CD8-positive, alpha-beta memory T cell (primary cell): ENCODE measurements around the gene CD47. TPM values are rescaled to one million over a fixed set of nuclear protein-coding genes. Genes with fewer than 3 reads are reported as not detected.

Experiments used
- CTCF ChIA-PET: fragments of 350-600 bp; sonication (Branson Sonifier 250); formaldehyde crosslinking; loops from one replicate; lab custom pipeline; 2021; ENCODE audit warnings: antibody characterized with exemption; lab: Charles Lee
- POLR2A ChIA-PET: fragments of 350-600 bp; sonication (Branson Sonifier 250); formaldehyde crosslinking; loops from one replicate; lab custom pipeline; 2021; ENCODE audit warnings: antibody characterized with exemption; lab: Charles Lee
- DNase-seq, 5 donors: peaks; one replicate each; pipeline versions ENCODE4 v3.0.0 to v3.0.0-alpha.2; 2020 to 2022; ENCODE audit warnings: mixed read lengths in 1 of 5
- H3K27ac ChIP-seq: one replicate; pipeline ENCODE4 v1.7.0; 2013; ENCODE audit warnings: low read depth, mild to moderate bottlenecking, low read length, moderate library complexity
- H3K27me3 ChIP-seq: 2 replicates; pipeline ENCODE4 v1.7.0; 2013; ENCODE audit warnings: low read length, mild to moderate bottlenecking; ENCODE audit not compliant: insufficient read depth, poor library complexity, severe bottlenecking
- H3K36me3 ChIP-seq: 2 replicates; pipeline ENCODE4 v1.7.0; 2013; ENCODE audit warnings: mild to moderate bottlenecking, low read length, moderate library complexity; ENCODE audit not compliant: insufficient read depth
- H3K4me1 ChIP-seq: 2 replicates; pipeline ENCODE4 v1.7.0; 2013; ENCODE audit warnings: mild to moderate bottlenecking, low read length, moderate library complexity; ENCODE audit not compliant: insufficient read depth
- H3K4me3 ChIP-seq: 2 replicates; pipeline ENCODE4 v1.7.0; 2013; ENCODE audit warnings: mild to moderate bottlenecking, low read length
- H3K9me3 ChIP-seq: 2 replicates; pipeline ENCODE4 v1.7.0; 2013; ENCODE audit warnings: mild to moderate bottlenecking, low read length
- H3K27ac Mint-ChIP-seq, 8 donors: one replicate each; pipeline ENCODE4 v1.8.0; 2020 to 2021; ENCODE audit warnings: mixed read lengths in 8 of 8, mild to moderate bottlenecking in 6 of 8, inconsistent platforms in 3 of 8, moderate library complexity in 3 of 8
- H3K27me3 Mint-ChIP-seq, 2 donors: one replicate each; pipeline ENCODE4 v1.8.0; 2020 to 2021; ENCODE audit warnings: mixed read lengths in 2 of 2, mild to moderate bottlenecking in 1 of 2, moderate library complexity in 1 of 2
- H3K36me3 Mint-ChIP-seq, 3 donors: one replicate each; pipeline ENCODE4 v1.8.0; 2020 to 2021; ENCODE audit warnings: mixed read lengths in 3 of 3, inconsistent platforms in 1 of 3, mild to moderate bottlenecking in 1 of 3
- H3K4me1 Mint-ChIP-seq, 3 donors: one replicate each; pipeline ENCODE4 v1.8.0; 2020 to 2021; ENCODE audit warnings: mixed read lengths in 3 of 3, inconsistent platforms in 1 of 3, mild to moderate bottlenecking in 1 of 3
- H3K4me3 Mint-ChIP-seq, 7 donors: one replicate each; pipeline ENCODE4 v1.8.0; 2020 to 2021; ENCODE audit warnings: mixed read lengths in 7 of 7, mild to moderate bottlenecking in 6 of 7, moderate library complexity in 4 of 7, inconsistent platforms in 2 of 7
- H3K9me3 Mint-ChIP-seq, 5 donors: one replicate each; pipeline ENCODE4 v1.8.0; 2020 to 2022; ENCODE audit warnings: mixed read lengths in 5 of 5, mild to moderate bottlenecking in 3 of 5, moderate library complexity in 2 of 5, inconsistent platforms in 1 of 5
- polyA plus RNA-seq: library from polyadenylated mRNA; unstranded; fragments of 300-500 nt; fragmentation: Illumina TruSeq; gene quantifications from one replicate; pipeline ENCODE4 v1.2.3, GENCODE V29; 2021
- total RNA-seq, 2 experiments: library from RNA; stranded (reverse); gene quantifications; one replicate each; pipeline ENCODE4 v1.2.3, GENCODE V29; 2021

The CD47 gene
- total and polyA plus RNA-seq, 3 experiments from 2014 or later, result 126 to 232 (median 131) TPM

- Histone ChIP-seq H3K27ac (no peak overlapping the region), H3K4me1 (peaks cover 91% of the 10 kb centered on the region), H3K27me3 (no peaks in the 10 kb centered on the region), H3K4me3 (no peak overlapping the region), H3K9me3 (no peaks in the 10 kb centered on the region), H3K36me3 (no peaks in the 10 kb centered on the region)
- peaks cover 79 to 96% (median 96%) of the 10 kb centered on the region in 3 donors for H3K4me1 Mint-ChIP-seq
- CTCF ChIA-PET, result interaction anchor here (0.8 kb wide), 1 partner anchor 87 kb away, joined by 3 read pairs; no protein-coding TSS in a partner anchor
- no peak for DNase-seq
- H3K9me3 Mint-ChIP-seq, result no peaks in the 10 kb centered on the region
- H3K4me3 Mint-ChIP-seq, result peak overlapping the region in 2 of 7 donors; percentile 12
- no peaks in the 10 kb centered on the region for H3K27me3 Mint-ChIP-seq
- peak overlapping the region in 1 of 8 donors; percentile 12 for H3K27ac Mint-ChIP-seq
- H3K36me3 Mint-ChIP-seq, result peaks cover 18 to 41% (median 27%) of the 10 kb centered on the region in 3 donors
- POLR2A ChIA-PET, result no interaction called here
Observed at GRCh38 chr3:108130701-108131474, 40.1 kb upstream of the CD47 start.

GRCh38 chr3:108130236-108130635 lies 39.4 kb upstream of the CD47 start:
- CTCF ChIA-PET, result interaction anchor here (0.8 kb wide), 1 partner anchor 86 kb away, joined by 3 read pairs; no protein-coding TSS in a partner anchor

GRCh38 chr3:108127301-108127988 lies 36.6 kb upstream of the CD47 start:
- POLR2A ChIA-PET, result interaction anchor here (0.9 to 3.1 kb wide), 4 partner anchors 8 to 192 kb away, joined by 3 to 22 read pairs (median 6); no protein-coding TSS in a partner anchor
- Histone ChIP-seq H3K4me3 (peak overlapping the region; percentile 64), H3K36me3 (no peaks in the 10 kb centered on the region), H3K4me1 (peaks cover 92% of the 10 kb centered on the region), H3K9me3 (no peaks in the 10 kb centered on the region), H3K27ac (peak overlapping the region; percentile 49), H3K27me3 (no peaks in the 10 kb centered on the region)
- CTCF ChIA-PET, result interaction anchor here (1.7 to 4.1 kb wide), 2 partner anchors 37 to 96 kb away, joined by 3 to 21 read pairs; partner anchors contain the start of gene IFT57
- H3K4me1 Mint-ChIP-seq, result peaks cover 77 to 90% (median 90%) of the 10 kb centered on the region in 3 donors
- DNase-seq, result peak; percentile 32 to 80 (median 74)
- H3K36me3 Mint-ChIP-seq, result peaks cover 12 to 32% (median 19%) of the 10 kb centered on the region in 3 donors
- H3K27me3 Mint-ChIP-seq, result no peaks in the 10 kb centered on the region
- peak overlapping the region; percentile 90 to 99 (median 98) for H3K27ac Mint-ChIP-seq
- H3K9me3 Mint-ChIP-seq, result no peaks in the 10 kb centered on the region
- peak overlapping the region; percentile 81 to 90 (median 85) for H3K4me3 Mint-ChIP-seq

More at GRCh38 chr3:108130236-108130635, 39.4 kb upstream of the CD47 start:
- H3K27me3 Mint-ChIP-seq, result no peaks in the 10 kb centered on the region
- H3K27ac Mint-ChIP-seq, result peak overlapping the region in 2 of 8 donors; percentile 19 to 35
- Histone ChIP-seq H3K4me1 (peaks cover 97% of the 10 kb centered on the region), H3K4me3 (no peak overlapping the region), H3K27ac (no peak overlapping the region), H3K36me3 (no peaks in the 10 kb centered on the region), H3K27me3 (no peaks in the 10 kb centered on the region), H3K9me3 (no peaks in the 10 kb centered on the region)
- no peak for DNase-seq
- peaks cover 82 to 96% (median 96%) of the 10 kb centered on the region in 3 donors for H3K4me1 Mint-ChIP-seq
- H3K9me3 Mint-ChIP-seq, result no peaks in the 10 kb centered on the region
- H3K4me3 Mint-ChIP-seq, result no peak overlapping the region
- POLR2A ChIA-PET, result no interaction called here
- peaks cover 12 to 38% (median 21%) of the 10 kb centered on the region in 3 donors for H3K36me3 Mint-ChIP-seq

GRCh38 chr3:108126348-108126747 lies 35.5 kb upstream of the CD47 start:
- H3K4me3 Mint-ChIP-seq, result peak overlapping the region; percentile 80 to 94 (median 90)
- peaks cover 8 to 23% (median 15%) of the 10 kb centered on the region in 3 donors for H3K36me3 Mint-ChIP-seq
- DNase-seq, result no peak
- peak overlapping the region; percentile 58 for H3K4me3 ChIP-seq
- peak overlapping the region; percentile 75 for H3K27ac ChIP-seq
- H3K27me3 ChIP-seq, result no peaks in the 10 kb centered on the region
- H3K4me1 Mint-ChIP-seq, result peaks cover 67 to 79% (median 79%) of the 10 kb centered on the region in 3 donors
- H3K9me3 Mint-ChIP-seq, result no peaks in the 10 kb centered on the region
- ChIA-PET CTCF (interaction anchor here (0.8 to 4.1 kb wide), 5 partner anchors 8 to 97 kb away, joined by 3 to 21 read pairs (median 4); partner anchors contain the start of gene IFT57), POLR2A (interaction anchor here (0.6 to 3.1 kb wide), 4 partner anchors 37 to 97 kb away, joined by 8 to 22 read pairs (median 10); partner anchors contain the start of gene IFT57)
- no peaks in the 10 kb centered on the region for H3K36me3 ChIP-seq
- H3K27ac Mint-ChIP-seq, result peak overlapping the region; percentile 95 to 99 (median 98)
- no peaks in the 10 kb centered on the region for H3K27me3 Mint-ChIP-seq
- H3K4me1 ChIP-seq, result peaks cover 81% of the 10 kb centered on the region
- H3K9me3 ChIP-seq, result no peaks in the 10 kb centered on the region

GRCh38 chr3:108125550-108126071 lies 34.8 kb upstream of the CD47 start:
- Histone ChIP-seq H3K36me3 (no peaks in the 10 kb centered on the region), H3K4me3 (peak overlapping the region; percentile 58), H3K4me1 (peaks cover 77% of the 10 kb centered on the region), H3K9me3 (no peaks in the 10 kb centered on the region), H3K27me3 (no peaks in the 10 kb centered on the region), H3K27ac (peak overlapping the region; percentile 75)
- Mint-ChIP-seq H3K4me3 (peak overlapping the region; percentile 80 to 94 (median 90)), H3K4me1 (peaks cover 60 to 72% (median 71%) of the 10 kb centered on the region in 3 donors), H3K9me3 (no peaks in the 10 kb centered on the region), H3K36me3 (peaks cover 8 to 17% (median 10%) of the 10 kb centered on the region in 3 donors), H3K27me3 (no peaks in the 10 kb centered on the region), H3K27ac (peak overlapping the region; percentile 95 to 99 (median 98))
- ChIA-PET CTCF (interaction anchor here (0.7 to 4.1 kb wide), 7 partner anchors 9 to 187 kb away, joined by 3 to 21 read pairs (median 3); partner anchors contain the start of gene IFT57), POLR2A (interaction anchor here (0.6 to 3.1 kb wide), 5 partner anchors 33 to 99 kb away, joined by 3 to 22 read pairs (median 10); partner anchors contain the start of genes CD47 and IFT57)
- peak; percentile 34 to 80 (median 74) for DNase-seq

GRCh38 chr3:108125153-108125543 lies 34.3 kb upstream of the CD47 start:
- H3K36me3 Mint-ChIP-seq, result peaks cover 8 to 15% (median 9%) of the 10 kb centered on the region in 3 donors
- ChIA-PET CTCF (interaction anchor here (0.7 to 4.1 kb wide), 6 partner anchors 9 to 187 kb away, joined by 3 to 21 read pairs (median 4); partner anchors contain the start of gene IFT57), POLR2A (interaction anchor here (0.6 to 3.1 kb wide), 5 partner anchors 33 to 99 kb away, joined by 3 to 22 read pairs (median 10); partner anchors contain the start of genes CD47 and IFT57)
- no peaks in the 10 kb centered on the region for H3K9me3 Mint-ChIP-seq
- no peaks in the 10 kb centered on the region for H3K27me3 ChIP-seq
- no peaks in the 10 kb centered on the region for H3K27me3 Mint-ChIP-seq
- peak overlapping the region; percentile 58 for H3K4me3 ChIP-seq
- peak overlapping the region; percentile 80 to 94 (median 90) for H3K4me3 Mint-ChIP-seq
- H3K27ac Mint-ChIP-seq, result peak overlapping the region; percentile 95 to 99 (median 98)
- no peak for DNase-seq
- no peaks in the 10 kb centered on the region for H3K36me3 ChIP-seq
- H3K4me1 Mint-ChIP-seq, result peaks cover 59 to 69% (median 68%) of the 10 kb centered on the region in 3 donors
- peak overlapping the region; percentile 75 for H3K27ac ChIP-seq
- no peaks in the 10 kb centered on the region for H3K9me3 ChIP-seq
- H3K4me1 ChIP-seq, result peaks cover 72% of the 10 kb centered on the region
